Naive thymus-derived CD4-positive, alpha-beta T cell (primary cell): Measurements from ENCODE around the gene DLG2. TPM values are rescaled to one million over a fixed set of nuclear protein-coding genes. Genes with fewer than 3 reads are reported as not detected.

Experiments used
- ATAC-seq: fragments of 150-1000 bp; cut with Tn5 transposase; 2 replicates; pipeline ENCODE4 v1.10.0; 2021; ENCODE audit warnings: mild to moderate bottlenecking, moderate library complexity
- CTCF ChIA-PET: fragments of 350-600 bp; sonication (Branson Sonifier 250); formaldehyde crosslinking; loops from one replicate; lab custom pipeline; 2021; ENCODE audit warnings: antibody characterized with exemption; lab: Charles Lee
- POLR2A ChIA-PET: fragments of 350-600 bp; sonication (Branson Sonifier 250); formaldehyde crosslinking; loops from one replicate; lab custom pipeline; 2021; ENCODE audit warnings: antibody characterized with exemption, inconsistent platforms; lab: Charles Lee
- DNase-seq, 9 donors: peaks; one replicate each; pipeline versions ENCODE4 v3.0.0 to v3.0.0-alpha.2; 2020 to 2022; ENCODE audit warnings: mixed read lengths in 1 of 9
- H3K27ac ChIP-seq: one replicate; pipeline ENCODE4 v1.7.0; 2013; ENCODE audit warnings: mild to moderate bottlenecking, low read depth, low read length, moderate library complexity
- H3K27me3 ChIP-seq, 2 donors: one replicate each; pipeline ENCODE4 v1.7.0; 2013; ENCODE audit warnings: low read length in 2 of 2, mild to moderate bottlenecking in 2 of 2, moderate library complexity in 2 of 2; ENCODE audit not compliant: control insufficient read depth in 2 of 2, insufficient read depth in 2 of 2
- H3K36me3 ChIP-seq, 3 experiments: 1 replicate in 2 of 3; 2 replicates in 1 of 3; pipeline ENCODE4 v1.7.0; 2013; ENCODE audit warnings: low read length in 3 of 3, mild to moderate bottlenecking in 3 of 3, moderate library complexity in 1 of 3; ENCODE audit not compliant: insufficient read depth in 3 of 3, control insufficient read depth in 2 of 3
- H3K4me1 ChIP-seq, 2 donors: one replicate each; pipeline ENCODE4 v1.7.0; 2013; ENCODE audit warnings: low read length in 2 of 2, mild to moderate bottlenecking in 2 of 2, moderate library complexity in 1 of 2; ENCODE audit not compliant: control insufficient read depth in 2 of 2, insufficient read depth in 2 of 2
- H3K4me3 ChIP-seq: 2 replicates; pipeline ENCODE4 v1.7.0; 2013; ENCODE audit warnings: mild to moderate bottlenecking, low read length
- H3K9me3 ChIP-seq, 3 experiments: 1 replicate in 2 of 3; 2 replicates in 1 of 3; pipeline ENCODE4 v1.7.0; 2013; ENCODE audit warnings: low read length in 3 of 3; ENCODE audit not compliant: control insufficient read depth in 2 of 3
- H3K27ac Mint-ChIP-seq, 9 donors: one replicate each; pipeline ENCODE4 v1.8.0; 2020 to 2022; ENCODE audit warnings: mixed read lengths in 9 of 9, mild to moderate bottlenecking in 8 of 9, moderate library complexity in 5 of 9, inconsistent platforms in 2 of 9
- H3K27me3 Mint-ChIP-seq, 5 donors: one replicate each; pipeline ENCODE4 v1.8.0; 2021 to 2022; ENCODE audit warnings: mixed read lengths in 5 of 5, mild to moderate bottlenecking in 1 of 5
- H3K36me3 Mint-ChIP-seq, 5 donors: one replicate each; pipeline ENCODE4 v1.8.0; 2020 to 2022; ENCODE audit warnings: mixed read lengths in 5 of 5, mild to moderate bottlenecking in 3 of 5, inconsistent platforms in 1 of 5
- H3K4me1 Mint-ChIP-seq, 7 donors: one replicate each; pipeline ENCODE4 v1.8.0; 2020 to 2022; ENCODE audit warnings: mixed read lengths in 7 of 7, mild to moderate bottlenecking in 3 of 7, inconsistent platforms in 1 of 7
- H3K4me3 Mint-ChIP-seq, 10 donors: one replicate each; pipeline ENCODE4 v1.8.0; 2020 to 2022; ENCODE audit warnings: mild to moderate bottlenecking in 10 of 10, mixed read lengths in 10 of 10, moderate library complexity in 6 of 10, inconsistent platforms in 2 of 10
- H3K9me3 Mint-ChIP-seq, 11 donors: one replicate each; pipeline ENCODE4 v1.8.0; 2020 to 2022; ENCODE audit warnings: mixed read lengths in 11 of 11, mild to moderate bottlenecking in 4 of 11, inconsistent platforms in 1 of 11, moderate library complexity in 1 of 11
- intact Hi-C, 2 donors: fragments of 100-400 bp; cut with micrococcal nuclease; formaldehyde crosslinking; loops; one replicate each; pipeline ENCODE4 v1.15.1; 2023
- polyA plus RNA-seq, 2 donors: library from polyadenylated mRNA; unstranded; fragments of 300-500 nt; fragmentation: Illumina TruSeq; gene quantifications; one replicate each; pipeline ENCODE4 v1.2.3, GENCODE V29; 2021
- total RNA-seq, 6 experiments: library from RNA in 5 of 6; stranded (reverse) in 5 of 6; gene quantifications; 1 replicate in 5 of 6; 2 replicates in 1 of 6; pipeline ENCODE4 v1.2.3 and lab custom pipeline; 2021 to 2026

The DLG2 gene
- total and polyA plus RNA-seq, 7 experiments from 2014 or later = 0.64 to 6.1 (median 3.7) TPM

DNA sequence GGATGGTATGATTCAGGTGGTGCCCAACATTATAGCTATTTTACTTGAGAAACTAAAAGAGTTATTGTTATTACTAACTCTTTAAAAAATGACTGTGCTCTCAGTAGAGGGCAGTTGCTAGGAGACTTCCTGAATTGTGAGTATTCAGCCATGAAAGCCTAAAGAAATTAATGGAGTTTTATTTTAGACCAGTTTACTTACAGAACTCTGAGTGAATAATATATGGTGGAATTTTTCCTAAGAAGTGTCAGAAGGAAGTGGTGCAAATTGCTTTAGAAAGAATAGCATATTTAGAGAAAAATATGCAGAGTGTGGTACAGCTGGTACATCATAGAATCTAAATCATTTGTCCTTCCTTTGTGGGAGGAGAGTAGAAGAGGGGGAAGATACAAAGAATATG lies 1651.1 kb downstream of the DLG2 start:
- no peak for ATAC-seq
- H3K4me3 Mint-ChIP-seq = no peak overlapping the region
- no peaks in the 10 kb centered on the region for H3K36me3 Mint-ChIP-seq
- peaks cover 1 to 11% (median 4%) of the 10 kb centered on the region in 11 donors for H3K9me3 Mint-ChIP-seq
- no peaks in the 10 kb centered on the region for H3K36me3 ChIP-seq
- no peak overlapping the region for H3K4me3 ChIP-seq
- H3K27ac ChIP-seq = no peak overlapping the region
- no peak for DNase-seq
- ChIA-PET POLR2A (no interaction called here), CTCF (no interaction called here)
- H3K27me3 Mint-ChIP-seq = no peaks in the 10 kb centered on the region
- no peaks in the 10 kb centered on the region for H3K4me1 Mint-ChIP-seq
- no peak overlapping the region for H3K27ac Mint-ChIP-seq
- intact Hi-C loops = no loop called here
- no peaks in the 10 kb centered on the region for H3K27me3 ChIP-seq
- H3K4me1 ChIP-seq = no peaks in the 10 kb centered on the region
- H3K9me3 ChIP-seq = no peaks in the 10 kb centered on the region

DNA sequence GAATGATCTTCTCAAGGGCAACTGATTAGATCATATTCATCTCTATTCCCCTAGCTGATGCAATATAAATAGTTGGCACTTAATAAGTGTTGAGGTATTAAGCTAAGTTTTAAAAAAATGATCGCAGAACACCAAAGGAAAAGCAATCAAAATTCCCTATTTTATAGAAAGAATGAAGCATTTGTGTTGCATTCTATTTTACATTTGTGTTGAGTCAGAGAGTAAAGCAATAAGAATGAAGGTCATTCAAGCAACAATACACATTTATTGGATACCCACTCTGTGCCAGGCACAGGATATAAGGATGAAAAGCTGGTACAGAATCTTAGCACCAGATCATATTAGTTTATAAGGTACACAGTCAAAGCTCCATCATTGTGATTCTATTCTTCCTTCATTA lies 1654.6 kb downstream of the DLG2 start:
- Histone ChIP-seq H3K9me3 (no peaks in the 10 kb centered on the region), H3K27me3 (no peaks in the 10 kb centered on the region), H3K4me1 (no peaks in the 10 kb centered on the region), H3K36me3 (no peaks in the 10 kb centered on the region), H3K4me3 (no peak overlapping the region), H3K27ac (no peak overlapping the region)
- peaks cover under 1 to 9% (median 4%) of the 10 kb centered on the region in 11 donors for H3K9me3 Mint-ChIP-seq
- no peak for ATAC-seq
- no peaks in the 10 kb centered on the region for H3K27me3 Mint-ChIP-seq
- intact Hi-C loops = no loop called here
- H3K4me3 Mint-ChIP-seq = no peak overlapping the region
- CTCF ChIA-PET = no interaction called here
- H3K4me1 Mint-ChIP-seq = no peaks in the 10 kb centered on the region
- POLR2A ChIA-PET = no interaction called here
- DNase-seq = no peak
- H3K36me3 Mint-ChIP-seq = no peaks in the 10 kb centered on the region
- H3K27ac Mint-ChIP-seq = no peak overlapping the region

DNA sequence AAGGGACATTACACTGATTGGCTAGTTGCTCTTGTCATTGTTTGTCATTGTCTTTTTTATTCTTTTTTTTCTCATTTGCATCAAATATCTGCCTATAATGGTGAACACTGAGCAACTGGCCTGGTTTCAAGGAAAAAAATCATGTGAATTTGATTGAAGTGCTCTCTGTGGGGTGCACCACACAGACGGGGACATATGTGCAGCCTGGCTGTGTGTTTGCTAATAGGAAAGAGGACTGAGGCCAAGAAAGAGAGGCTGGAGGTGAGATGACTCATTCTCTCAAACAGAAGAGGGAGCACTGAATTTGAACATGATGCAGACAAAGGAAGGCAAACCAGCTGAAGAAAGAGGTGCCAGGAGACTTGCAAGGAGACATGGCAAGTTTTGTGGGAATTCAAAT lies 1656.1 kb downstream of the DLG2 start:
- H3K4me3 Mint-ChIP-seq = no peak overlapping the region
- ChIA-PET CTCF (no interaction called here), POLR2A (no interaction called here)
- intact Hi-C loops = no loop called here
- H3K36me3 ChIP-seq = no peaks in the 10 kb centered on the region
- H3K36me3 Mint-ChIP-seq = no peaks in the 10 kb centered on the region
- H3K27ac Mint-ChIP-seq = no peak overlapping the region
- no peaks in the 10 kb centered on the region for H3K27me3 ChIP-seq
- H3K27ac ChIP-seq = no peak overlapping the region
- no peaks in the 10 kb centered on the region for H3K4me1 ChIP-seq
- H3K4me1 Mint-ChIP-seq = no peaks in the 10 kb centered on the region
- H3K27me3 Mint-ChIP-seq = no peaks in the 10 kb centered on the region
- DNase-seq (no peak), ATAC-seq (no peak)
- no peaks in the 10 kb centered on the region for H3K9me3 ChIP-seq
- peaks cover 0 to 5% (median 2%) of the 10 kb centered on the region in 11 donors for H3K9me3 Mint-ChIP-seq
- no peak overlapping the region for H3K4me3 ChIP-seq

DNA sequence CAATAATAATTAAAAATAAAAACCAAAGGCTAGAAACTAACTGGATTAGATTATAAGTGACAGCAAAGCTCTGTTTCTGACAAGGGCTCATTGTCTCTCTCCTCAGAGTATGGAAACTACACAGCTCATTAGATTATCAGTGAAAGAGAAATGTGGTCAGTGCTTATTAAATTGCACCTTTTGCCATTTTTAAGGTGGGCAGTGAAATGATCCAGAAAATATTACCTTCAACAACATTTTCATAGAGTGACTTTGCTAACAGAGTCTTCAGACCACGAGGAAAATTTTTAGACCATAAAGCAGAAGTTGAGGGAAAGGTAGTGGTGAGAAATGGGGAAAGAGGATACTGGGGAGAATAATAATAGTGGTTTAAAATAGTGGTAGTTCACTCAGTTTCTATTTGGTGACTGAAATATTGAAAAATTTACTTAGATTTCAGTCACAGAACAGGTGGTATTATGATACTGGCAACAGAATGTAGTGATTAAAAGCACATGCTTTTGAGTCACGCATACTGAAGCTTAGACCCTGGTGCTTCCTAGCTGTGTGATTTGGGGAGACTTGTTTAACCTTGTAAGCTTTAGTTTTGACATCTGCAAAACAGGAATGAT lies 1657.0 kb downstream of the DLG2 start:
- Histone ChIP-seq H3K27ac (no peak overlapping the region), H3K4me1 (no peaks in the 10 kb centered on the region), H3K36me3 (no peaks in the 10 kb centered on the region), H3K9me3 (no peaks in the 10 kb centered on the region), H3K27me3 (no peaks in the 10 kb centered on the region), H3K4me3 (no peak overlapping the region)
- no peak for DNase-seq
- POLR2A ChIA-PET = no interaction called here
- Mint-ChIP-seq H3K27ac (no peak overlapping the region), H3K36me3 (no peaks in the 10 kb centered on the region), H3K27me3 (no peaks in the 10 kb centered on the region), H3K4me3 (no peak overlapping the region), H3K9me3 (peaks cover 0 to 5% (median 2%) of the 10 kb centered on the region in 11 donors), H3K4me1 (no peaks in the 10 kb centered on the region)
- ATAC-seq = no peak
- CTCF ChIA-PET = no interaction called here
- intact Hi-C loops = no loop called here

DNA sequence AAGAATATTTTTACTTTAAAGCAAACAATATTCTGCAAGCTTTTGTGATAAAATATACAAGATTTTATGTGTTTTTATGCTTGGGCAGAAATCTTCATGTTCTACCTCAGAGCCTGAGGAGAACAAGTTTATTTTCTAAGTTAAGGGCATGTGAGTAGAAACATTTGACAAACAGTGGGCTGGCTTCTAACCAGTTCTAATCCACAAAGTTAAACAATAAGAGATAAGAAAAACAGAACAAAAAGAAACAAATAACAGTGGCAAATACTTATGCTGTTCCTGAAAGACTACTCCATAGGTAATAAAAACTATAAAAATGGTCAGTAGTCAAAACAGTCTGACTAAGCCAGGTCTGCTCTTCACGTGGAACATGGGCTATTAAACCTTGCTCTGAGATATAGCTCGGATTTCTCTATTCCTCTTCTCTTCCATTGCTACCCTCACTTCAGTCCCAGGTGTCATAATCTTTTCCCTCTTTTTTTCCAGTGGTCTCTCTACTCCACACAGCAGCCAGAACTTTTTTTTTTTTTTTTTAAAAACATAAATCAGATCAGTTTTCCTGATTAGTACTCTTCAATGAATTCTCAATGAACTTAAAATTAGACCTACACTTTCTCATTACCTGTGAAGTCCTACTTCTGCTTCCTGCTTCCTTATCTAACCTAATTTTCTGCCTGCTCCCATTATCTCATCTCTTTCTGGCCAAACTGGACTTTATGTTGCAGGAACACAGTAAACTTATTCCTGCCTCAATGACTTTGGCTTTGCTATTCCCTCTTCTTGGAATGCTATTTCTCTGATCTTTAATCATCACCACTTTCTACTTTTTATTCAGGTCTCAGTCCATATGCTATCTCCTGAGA lies 1669.9 kb downstream of the DLG2 start:
- Histone ChIP-seq H3K4me3 (no peak overlapping the region), H3K27me3 (no peaks in the 10 kb centered on the region), H3K27ac (no peak overlapping the region), H3K4me1 (no peaks in the 10 kb centered on the region), H3K36me3 (no peaks in the 10 kb centered on the region), H3K9me3 (no peaks in the 10 kb centered on the region)
- no peaks in the 10 kb centered on the region for H3K36me3 Mint-ChIP-seq
- no peak for DNase-seq
- POLR2A ChIA-PET = no interaction called here
- H3K4me3 Mint-ChIP-seq = no peak overlapping the region
- intact Hi-C loops = no loop called here
- peaks cover 0 to 8% (median 0%) of the 10 kb centered on the region in 11 donors for H3K9me3 Mint-ChIP-seq
- no peak overlapping the region for H3K27ac Mint-ChIP-seq
- no peaks in the 10 kb centered on the region for H3K27me3 Mint-ChIP-seq
- peaks cover 0 to 3% (median 0%) of the 10 kb centered on the region in 7 donors for H3K4me1 Mint-ChIP-seq
- CTCF ChIA-PET = interaction anchor here (0.7 kb wide), 1 partner anchor 249 kb away, joined by 3 read pairs; no protein-coding TSS in a partner anchor
- no peak for ATAC-seq

DNA sequence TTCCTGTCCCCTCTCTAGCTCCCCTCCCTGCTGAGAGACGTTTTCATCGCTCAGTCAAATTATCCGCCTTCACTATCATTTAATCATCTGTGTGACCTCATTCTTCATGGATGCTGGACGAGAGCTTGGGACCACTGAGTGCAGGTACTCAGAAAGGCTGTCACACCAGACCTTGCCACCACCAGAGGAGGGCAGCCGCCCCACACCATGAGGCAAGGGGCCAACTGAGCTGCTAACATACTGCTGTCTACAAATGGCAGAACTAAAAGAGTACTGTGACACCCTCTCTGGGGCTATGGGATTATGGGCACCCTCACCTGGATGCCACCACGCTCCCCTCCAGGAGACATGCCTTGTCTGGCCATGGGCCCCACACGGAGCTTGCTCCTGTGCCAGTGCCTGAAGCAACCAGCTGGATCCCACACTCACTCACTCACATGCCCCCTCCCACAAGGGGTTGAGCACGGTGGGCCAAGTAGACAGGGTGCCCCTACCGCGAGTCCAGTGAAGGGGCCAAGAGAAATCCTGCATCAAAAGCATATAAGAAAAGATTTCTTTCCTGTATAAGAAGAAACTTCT lies 1670.9 kb downstream of the DLG2 start:
- H3K27ac Mint-ChIP-seq = no peak overlapping the region
- H3K4me1 ChIP-seq = no peaks in the 10 kb centered on the region
- no peaks in the 10 kb centered on the region for H3K36me3 ChIP-seq
- no peaks in the 10 kb centered on the region for H3K27me3 Mint-ChIP-seq
- peaks cover 0 to 3% (median 0%) of the 10 kb centered on the region in 7 donors for H3K4me1 Mint-ChIP-seq
- ChIA-PET CTCF (no interaction called here), POLR2A (no interaction called here)
- ATAC-seq (no peak), DNase-seq (no peak)
- H3K4me3 ChIP-seq = no peak overlapping the region
- H3K36me3 Mint-ChIP-seq = no peaks in the 10 kb centered on the region
- no peak overlapping the region for H3K4me3 Mint-ChIP-seq
- no peaks in the 10 kb centered on the region for H3K27me3 ChIP-seq
- intact Hi-C loops = no loop called here
- peaks cover 0 to 16% (median 0%) of the 10 kb centered on the region in 11 donors for H3K9me3 Mint-ChIP-seq
- no peaks in the 10 kb centered on the region for H3K9me3 ChIP-seq
- no peak overlapping the region for H3K27ac ChIP-seq
